HEK293 (cell line): ENCODE data around the gene ERAP2.
A peak's percentile ranks its signal among the peaks of the same experiment; 100 is the strongest.

Experiments
- FEZF1 ChIP-seq: fragments of 450-650 bp; formaldehyde crosslinking; IDR thresholded peaks from 2 replicates; pipeline ENCODE4 v1.5.1; 2016; ENCODE audit warnings: missing biosample characterization, missing genetic modification characterization
- KLF16 ChIP-seq: fragments of 450-650 bp; formaldehyde crosslinking; IDR thresholded peaks from 2 replicates; pipeline ENCODE4 v1.5.1; 2017; ENCODE audit warnings: missing biosample characterization, missing genetic modification characterization
- PRDM4 ChIP-seq: fragments of 450-650 bp; formaldehyde crosslinking; IDR thresholded peaks from 2 replicates; pipeline ENCODE4 v1.5.1; 2017; ENCODE audit warnings: missing biosample characterization, missing genetic modification characterization
- REST ChIP-seq: fragments of 450-650 bp; formaldehyde crosslinking; IDR thresholded peaks from 2 replicates; pipeline ENCODE4 v1.5.1; 2016; ENCODE audit warnings: missing biosample characterization, missing genetic modification characterization
- SALL2 ChIP-seq: fragments of 450-650 bp; formaldehyde crosslinking; IDR thresholded peaks from 2 replicates; pipeline ENCODE4 v1.5.0; 2017; ENCODE audit warnings: missing biosample characterization, mild to moderate bottlenecking, missing genetic modification characterization, borderline replicate concordance
- SETDB1 ChIP-seq: IDR thresholded peaks from one replicate; pipeline ENCODE4 v1.6.1; 2017; ENCODE audit warnings: mild to moderate bottlenecking, low read length, moderate library complexity, mixed read lengths; ENCODE audit not compliant: insufficient read length
- TCF7L2 ChIP-seq: IDR thresholded peaks from 2 replicates; pipeline ENCODE4 v1.6.1; 2011; ENCODE audit warnings: low read depth, mild to moderate bottlenecking, inconsistent platforms, low read length, moderate library complexity, borderline replicate concordance
- ZBTB49 ChIP-seq: fragments of 450-650 bp; formaldehyde crosslinking; IDR thresholded peaks from 2 replicates; pipeline ENCODE4 v1.5.1; 2016; ENCODE audit warnings: missing biosample characterization, missing genetic modification characterization, low read depth
- ZEB2 ChIP-seq: fragments of 450-650 bp; formaldehyde crosslinking; IDR thresholded peaks from 2 replicates; pipeline ENCODE4 v1.5.1; 2016; ENCODE audit warnings: missing biosample characterization, missing genetic modification characterization
- ZNF19 ChIP-seq: fragments of 450-650 bp; formaldehyde crosslinking; IDR thresholded peaks from 2 replicates; pipeline ENCODE4; 2016; ENCODE audit warnings: missing biosample characterization, missing genetic modification characterization, low read depth
- ZNF24 ChIP-seq: fragments of 450-650 bp; formaldehyde crosslinking; IDR thresholded peaks from 2 replicates; pipeline ENCODE4 v1.5.1; 2016; ENCODE audit warnings: missing biosample characterization, missing genetic modification characterization
- ZNF26 ChIP-seq: fragments of 450-650 bp; formaldehyde crosslinking; IDR thresholded peaks from 2 replicates; pipeline ENCODE4 v1.5.1; 2016; ENCODE audit warnings: missing biosample characterization, missing genetic modification characterization
- ZNF302 ChIP-seq: fragments of 450-650 bp; formaldehyde crosslinking; IDR thresholded peaks from 2 replicates; pipeline ENCODE4 v1.5.1; 2016; ENCODE audit warnings: missing biosample characterization, missing genetic modification characterization, low read depth
- ZNF404 ChIP-seq: fragments of 450-650 bp; formaldehyde crosslinking; IDR thresholded peaks from 2 replicates; pipeline ENCODE4 v1.5.1; 2017; ENCODE audit warnings: missing biosample characterization, missing genetic modification characterization
- ZNF488 ChIP-seq: fragments of 450-650 bp; formaldehyde crosslinking; IDR thresholded peaks from 2 replicates; pipeline ENCODE4 v1.5.1; 2016; ENCODE audit warnings: missing biosample characterization, missing genetic modification characterization
- ZNF514 ChIP-seq: fragments of 450-650 bp; formaldehyde crosslinking; IDR thresholded peaks from 2 replicates; pipeline ENCODE4 v1.5.1; 2016; ENCODE audit warnings: missing biosample characterization, missing genetic modification characterization
- ZNF521 ChIP-seq: fragments of 450-650 bp; formaldehyde crosslinking; IDR thresholded peaks from 2 replicates; pipeline ENCODE4 v1.5.1; 2017; ENCODE audit warnings: missing biosample characterization, mild to moderate bottlenecking, missing genetic modification characterization
- ZNF548 ChIP-seq: fragments of 450-650 bp; formaldehyde crosslinking; IDR thresholded peaks from 2 replicates; pipeline ENCODE4 v1.5.1; 2016; ENCODE audit warnings: missing biosample characterization, missing genetic modification characterization
- ZNF571 ChIP-seq: fragments of 450-650 bp; formaldehyde crosslinking; IDR thresholded peaks from 2 replicates; pipeline ENCODE4 v1.5.0; 2017; ENCODE audit warnings: missing biosample characterization, missing genetic modification characterization
- ZNF626 ChIP-seq: fragments of 450-650 bp; sonication (Bioruptor Pico); formaldehyde crosslinking; IDR thresholded peaks from 2 replicates; pipeline ENCODE4 v1.5.1; 2018; ENCODE audit warnings: missing biosample characterization, missing genetic modification characterization, inconsistent platforms
- ZNF701 ChIP-seq: fragments of 450-650 bp; formaldehyde crosslinking; IDR thresholded peaks from 2 replicates; pipeline ENCODE4 v1.5.1; 2016; ENCODE audit warnings: missing biosample characterization, missing genetic modification characterization
- ZNF76 ChIP-seq: fragments of 450-650 bp; formaldehyde crosslinking; IDR thresholded peaks from 2 replicates; pipeline ENCODE4; 2016; ENCODE audit warnings: low read depth, missing biosample characterization, missing genetic modification characterization, borderline replicate concordance
- TF ChIP-seq, protein P1 (sequence below): fragments of 450-650 bp; formaldehyde crosslinking; IDR thresholded peaks from 2 replicates; pipeline ENCODE4 v1.5.1; 2017; ENCODE audit warnings: missing biosample characterization, missing genetic modification characterization
- TF ChIP-seq, protein P2 (sequence below): fragments of 450-650 bp; formaldehyde crosslinking; IDR thresholded peaks from 2 replicates; pipeline ENCODE4 v1.5.0; 2017; ENCODE audit warnings: missing biosample characterization, missing genetic modification characterization, borderline replicate concordance

Gene ERAP2

DNA sequence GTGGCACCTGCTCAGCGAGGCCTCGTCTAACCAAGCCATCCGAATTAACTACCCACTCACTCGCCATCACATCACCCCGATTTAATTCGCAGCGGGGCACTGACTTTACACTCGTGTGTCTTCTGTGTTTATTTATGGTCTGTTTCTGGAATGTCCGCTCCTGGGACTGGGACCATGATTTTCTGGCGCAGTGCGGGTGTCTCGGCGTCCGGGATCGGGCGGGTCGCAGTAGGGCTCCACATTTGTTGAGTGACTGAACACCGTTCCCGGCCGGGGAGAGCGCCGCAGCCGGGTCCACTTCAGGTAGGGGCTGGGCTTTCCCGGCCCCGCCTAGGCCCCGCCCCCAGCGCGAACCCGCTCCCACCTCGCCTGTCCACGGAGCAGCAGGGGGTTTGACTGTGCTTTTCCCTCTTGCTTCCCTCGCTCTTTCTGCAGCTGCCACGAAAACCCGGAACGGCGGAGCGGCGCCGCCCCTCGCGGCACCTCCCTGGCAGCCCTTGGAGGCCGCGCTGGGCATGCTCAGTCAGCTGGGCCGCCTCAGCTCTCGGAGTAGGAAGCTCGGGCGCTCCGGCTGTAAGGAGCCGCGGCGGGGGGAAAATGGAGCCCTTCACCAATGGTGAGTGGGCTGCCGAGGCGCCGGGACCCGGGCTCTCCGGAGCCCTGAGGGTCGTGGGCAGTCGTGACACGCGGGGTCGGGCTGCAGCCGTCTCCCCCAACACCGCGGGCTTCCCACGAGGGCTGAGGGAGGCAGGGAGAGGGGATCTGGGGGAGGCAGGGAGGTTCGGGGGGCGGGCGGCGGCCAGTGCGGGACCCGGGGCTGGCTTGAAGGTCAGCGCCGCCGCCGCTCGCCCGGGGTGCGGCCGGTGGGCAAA is 59.5 kb downstream of the ERAP2 start, which contains the start of gene LNPEP (continued):
- TF ChIP-seq FEZF1 (tag by site-specific recombination) (peak; percentile 100), ZNF701 (tag by site-specific recombination) (no peak), ZNF514 (tag by site-specific recombination) (no peak), SETDB1 (no peak), ZNF548 (no peak), SALL2 (tag by site-specific recombination) (no peak), REST (no peak), ZNF19 (tag by site-specific recombination) (no peak), ZEB2 (tag by site-specific recombination) (peak; percentile 98), ZNF26 (tag by site-specific recombination) (no peak), ZNF302 (tag by site-specific recombination) (no peak), TCF7L2 (no peak), ZNF404 (tag by site-specific recombination) (no peak), ZNF626 (tag by site-specific recombination) (no peak), PRDM4 (tag by site-specific recombination) (peak; percentile 57), ZNF76 (tag by site-specific recombination) (peak; percentile 79; the same call in 1 of the 2 replicates), KLF16 (tag by site-specific recombination) (peak; percentile 96), ZNF521 (tag by site-specific recombination) (no peak), ZNF488 (tag by site-specific recombination) (no peak), ZBTB49 (tag by site-specific recombination) (no peak), ZNF571 (no peak), ZNF24 (tag by site-specific recombination) (peak; percentile 62; the same call in 1 of the 2 replicates)
- TF ChIP-seq, protein P1, sequence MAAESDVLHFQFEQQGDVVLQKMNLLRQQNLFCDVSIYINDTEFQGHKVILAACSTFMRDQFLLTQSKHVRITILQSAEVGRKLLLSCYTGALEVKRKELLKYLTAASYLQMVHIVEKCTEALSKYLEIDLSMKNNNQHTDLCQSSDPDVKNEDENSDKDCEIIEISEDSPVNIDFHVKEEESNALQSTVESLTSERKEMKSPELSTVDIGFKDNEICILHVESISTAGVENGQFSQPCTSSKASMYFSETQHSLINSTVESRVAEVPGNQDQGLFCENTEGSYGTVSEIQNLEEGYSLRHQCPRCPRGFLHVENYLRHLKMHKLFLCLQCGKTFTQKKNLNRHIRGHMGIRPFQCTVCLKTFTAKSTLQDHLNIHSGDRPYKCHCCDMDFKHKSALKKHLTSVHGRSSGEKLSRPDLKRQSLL (tag by site-specific recombination) = peak; percentile 50; the same call in 1 of the 2 replicates
- TF ChIP-seq, protein P2, sequence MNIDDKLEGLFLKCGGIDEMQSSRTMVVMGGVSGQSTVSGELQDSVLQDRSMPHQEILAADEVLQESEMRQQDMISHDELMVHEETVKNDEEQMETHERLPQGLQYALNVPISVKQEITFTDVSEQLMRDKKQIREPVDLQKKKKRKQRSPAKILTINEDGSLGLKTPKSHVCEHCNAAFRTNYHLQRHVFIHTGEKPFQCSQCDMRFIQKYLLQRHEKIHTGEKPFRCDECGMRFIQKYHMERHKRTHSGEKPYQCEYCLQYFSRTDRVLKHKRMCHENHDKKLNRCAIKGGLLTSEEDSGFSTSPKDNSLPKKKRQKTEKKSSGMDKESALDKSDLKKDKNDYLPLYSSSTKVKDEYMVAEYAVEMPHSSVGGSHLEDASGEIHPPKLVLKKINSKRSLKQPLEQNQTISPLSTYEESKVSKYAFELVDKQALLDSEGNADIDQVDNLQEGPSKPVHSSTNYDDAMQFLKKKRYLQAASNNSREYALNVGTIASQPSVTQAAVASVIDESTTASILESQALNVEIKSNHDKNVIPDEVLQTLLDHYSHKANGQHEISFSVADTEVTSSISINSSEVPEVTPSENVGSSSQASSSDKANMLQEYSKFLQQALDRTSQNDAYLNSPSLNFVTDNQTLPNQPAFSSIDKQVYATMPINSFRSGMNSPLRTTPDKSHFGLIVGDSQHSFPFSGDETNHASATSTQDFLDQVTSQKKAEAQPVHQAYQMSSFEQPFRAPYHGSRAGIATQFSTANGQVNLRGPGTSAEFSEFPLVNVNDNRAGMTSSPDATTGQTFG (tag by site-specific recombination) = no peak
